Brain microvascular endothelial cell (primary cell): Measurements from ENCODE around the gene CACNA1D.

Source experiments
- DNase-seq: peaks from one replicate; pipeline ENCODE4 v3.0.0-alpha.2; 2020
- H3K27ac ChIP-seq: fragments of 250-450 bp; sonication (Bioruptor Pico); 2 replicates; pipeline ENCODE4 v1.5.1; 2020; ENCODE audit warnings: mild to moderate bottlenecking, moderate library complexity
- H3K27me3 ChIP-seq: fragments of 250-450 bp; sonication (Bioruptor Pico); replicated peaks from 2 replicates; pipeline ENCODE4 v1.5.1; 2020; ENCODE audit warnings: mild to moderate bottlenecking
- H3K36me3 ChIP-seq: fragments of 250-450 bp; sonication (Bioruptor Pico); replicated peaks from 2 replicates; pipeline ENCODE4 v1.5.1; 2020; ENCODE audit warnings: mild to moderate bottlenecking
- H3K4me3 ChIP-seq: 2 replicates; pipeline ENCODE4 v1.5.1; 2011; ENCODE audit warnings: low read depth, mild to moderate bottlenecking, control low read depth, low read length, moderate library complexity
- CTCF ChIP-seq: IDR thresholded peaks from 2 replicates; pipeline ENCODE4 v1.5.1; 2011; ENCODE audit warnings: low read depth, mild to moderate bottlenecking, moderate library complexity, low read length, control low read depth, inconsistent platforms; ENCODE audit errors: missing control alignments
- in situ Hi-C: cut with HindIII; loops from 2 replicates; pipeline ENCODE4 v1.10.0; 2017; ENCODE audit warnings: low sequenced_read_pairs, low pct_ligation_motif_present

Gene CACNA1D

GRCh38 chr3:53807117-53807810, 312.9 kb downstream of the CACNA1D start:
- no peak for DNase-seq
- Histone ChIP-seq H3K27me3 (no peaks in the 10 kb centered on the region), H3K36me3 (no peaks in the 10 kb centered on the region), H3K27ac (no peak overlapping the region), H3K4me3 (no peak overlapping the region)
- TF ChIP-seq CTCF = no peak
- in situ Hi-C loops = no loop called here

- no peak overlapping the region for H3K27ac ChIP-seq
- in situ Hi-C loops = no loop called here
- H3K4me3 ChIP-seq = no peak overlapping the region
- no peak for DNase-seq
- H3K36me3 ChIP-seq = no peaks in the 10 kb centered on the region
- TF ChIP-seq CTCF = no peak
- H3K27me3 ChIP-seq = no peaks in the 10 kb centered on the region
Observed at GRCh38 chr3:53808496-53808895, 314.1 kb downstream of the CACNA1D start.

GRCh38 chr3:53809267-53809666, 314.9 kb downstream of the CACNA1D start:
- Histone ChIP-seq H3K36me3 (no peaks in the 10 kb centered on the region), H3K4me3 (no peak overlapping the region), H3K27me3 (no peaks in the 10 kb centered on the region), H3K27ac (no peak overlapping the region)
- TF ChIP-seq CTCF = no peak
- in situ Hi-C loops = no loop called here
- no peak for DNase-seq

- H3K27me3 ChIP-seq = no peaks in the 10 kb centered on the region
- in situ Hi-C loops = no loop called here
- H3K4me3 ChIP-seq = no peak overlapping the region
- no peak for DNase-seq
- H3K27ac ChIP-seq = no peak overlapping the region
- H3K36me3 ChIP-seq = no peaks in the 10 kb centered on the region
- no peak for TF ChIP-seq CTCF
Observed at GRCh38 chr3:53809764-53810400, 315.5 kb downstream of the CACNA1D start.

GRCh38 chr3:53811143-53811927, 316.9 kb downstream of the CACNA1D start:
- H3K27ac ChIP-seq = no peak overlapping the region
- TF ChIP-seq CTCF = no peak
- DNase-seq = no peak
- in situ Hi-C loops = no loop called here
- no peaks in the 10 kb centered on the region for H3K36me3 ChIP-seq
- H3K27me3 ChIP-seq = no peaks in the 10 kb centered on the region
- no peak overlapping the region for H3K4me3 ChIP-seq
